ENCODE data around the gene SLC24A3.

GRCh38 chr20:19660808-19661378 lies 448.5 kb downstream of the SLC24A3 start:
- no peak for TF ChIP-seq POLR2A (IDR thresholded peaks at IDR 0.05)
- TF ChIP-seq CTCF (IDR thresholded peaks at IDR 0.05): no peak
